Stimulated activated CD8-positive, alpha-beta memory T cell treated with anti-CD3 and anti-CD28 coated beads, Interleukin-4, amount 100 ng/mL, for 24 hours (primary cell): Measurements from ENCODE around the gene GSG1L.
"Not testable (repeated sequence)": the region's sequence is repeated elsewhere in the genome, so short reads cannot be mapped to it uniquely, and the experiment has no call there.

Experiments used
- DNase-seq: peaks from one replicate; pipeline ENCODE4 v3.0.0-alpha.2; 2020; ENCODE audit warnings: low read depth

GSG1L gene

GRCh38 chr16:27980919-27981700 lies 82.4 kb downstream of the GSG1L start:
- DNase-seq: no peak

DNA sequence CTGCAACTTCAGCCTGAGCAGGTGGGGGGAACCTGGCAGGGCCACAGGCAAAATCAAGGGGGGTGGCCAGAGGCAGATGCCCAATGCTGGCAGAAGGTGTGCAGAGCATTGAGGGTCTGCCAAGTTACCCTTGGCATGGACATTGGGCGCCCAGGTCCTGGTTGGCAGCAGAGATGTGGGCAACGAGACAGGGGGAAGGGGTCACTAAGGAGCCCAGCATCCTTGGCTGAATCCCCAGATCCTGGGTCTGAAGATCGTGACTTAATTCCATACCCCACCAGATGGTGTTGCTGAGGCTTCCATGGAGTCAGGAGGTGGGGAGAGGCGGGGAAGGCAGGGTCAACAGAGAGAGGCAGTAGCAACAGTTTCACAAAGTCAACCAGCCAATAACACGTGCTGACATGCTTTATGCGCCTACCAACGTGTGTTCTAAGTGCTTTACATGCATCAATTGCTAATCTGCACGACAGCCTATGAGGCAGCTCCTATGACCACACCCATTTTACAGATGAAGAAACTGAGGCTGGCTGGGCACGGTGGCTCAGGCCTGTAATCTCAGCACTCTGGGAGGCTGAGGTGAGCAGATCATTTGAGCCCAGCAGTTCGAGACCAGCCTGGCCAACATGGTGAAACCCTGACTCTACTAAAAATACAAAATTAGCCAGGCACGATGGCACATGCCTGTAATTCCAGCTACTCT lies 83.3 kb downstream of the GSG1L start:
- no peak for DNase-seq

- DNase-seq: not testable (repeated sequence)
Measured at GRCh38 chr16:27979668-27980067, 83.8 kb downstream of the GSG1L start.

DNA sequence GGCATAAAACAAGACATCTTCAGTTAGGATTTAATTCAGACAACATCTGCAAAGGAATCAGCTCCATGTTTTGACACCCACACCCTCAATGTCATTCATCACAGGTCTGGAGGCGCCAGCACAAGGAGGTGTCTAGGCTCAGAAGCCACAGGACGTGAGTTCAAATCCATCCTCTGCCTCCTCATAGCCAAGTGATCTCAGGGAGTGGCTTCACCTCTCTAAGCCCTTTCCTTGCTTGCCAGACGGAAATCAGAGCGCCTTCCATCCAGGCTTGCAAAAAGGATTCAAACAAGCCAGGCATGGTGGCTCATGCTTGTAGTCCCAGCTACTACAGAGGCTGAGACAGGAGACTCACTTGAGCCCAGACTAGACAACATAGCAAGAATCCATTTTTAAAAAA lies 84.6 kb downstream of the GSG1L start:
- DNase-seq: no peak

DNA sequence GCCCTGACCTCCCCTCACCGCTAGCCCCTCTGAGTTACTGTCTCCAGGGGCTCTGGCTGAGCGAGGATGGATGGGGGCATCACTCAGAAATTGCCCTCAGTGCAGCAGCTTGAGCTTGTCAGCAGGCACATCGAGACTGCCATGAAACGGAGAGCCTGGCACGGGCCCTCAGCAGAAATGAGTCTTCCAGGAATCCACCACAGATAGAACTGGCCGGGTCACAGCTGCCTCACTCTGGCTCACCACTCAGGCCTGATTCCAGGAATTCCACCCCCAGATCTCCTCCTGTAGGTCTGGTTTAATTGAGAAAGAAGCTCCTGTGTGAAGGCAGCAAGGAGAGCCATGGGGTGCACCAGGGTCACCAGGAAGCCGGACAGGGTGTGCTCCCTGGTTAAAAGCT lies 85.5 kb downstream of the GSG1L start:
- DNase-seq: no peak

DNA sequence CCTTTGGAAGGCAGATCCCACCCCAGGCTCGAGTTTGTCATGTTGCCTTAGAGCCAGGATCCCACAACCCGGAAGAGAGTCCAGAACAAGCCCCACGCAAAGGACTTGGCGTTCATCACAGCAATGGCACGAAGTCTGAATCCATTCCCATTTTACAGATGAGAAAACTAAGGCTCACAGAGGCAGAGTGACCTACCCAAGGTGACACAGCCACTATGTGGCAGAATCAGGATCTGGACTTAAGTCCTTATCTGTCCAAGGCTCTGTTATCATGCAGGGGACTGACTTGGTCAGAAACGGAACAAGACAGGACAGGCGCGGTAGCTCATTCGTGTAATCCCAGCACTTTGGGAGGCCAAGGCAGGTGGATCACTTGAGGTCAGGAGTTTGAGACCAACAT lies 86.5 kb downstream of the GSG1L start:
- no peak for DNase-seq

DNA sequence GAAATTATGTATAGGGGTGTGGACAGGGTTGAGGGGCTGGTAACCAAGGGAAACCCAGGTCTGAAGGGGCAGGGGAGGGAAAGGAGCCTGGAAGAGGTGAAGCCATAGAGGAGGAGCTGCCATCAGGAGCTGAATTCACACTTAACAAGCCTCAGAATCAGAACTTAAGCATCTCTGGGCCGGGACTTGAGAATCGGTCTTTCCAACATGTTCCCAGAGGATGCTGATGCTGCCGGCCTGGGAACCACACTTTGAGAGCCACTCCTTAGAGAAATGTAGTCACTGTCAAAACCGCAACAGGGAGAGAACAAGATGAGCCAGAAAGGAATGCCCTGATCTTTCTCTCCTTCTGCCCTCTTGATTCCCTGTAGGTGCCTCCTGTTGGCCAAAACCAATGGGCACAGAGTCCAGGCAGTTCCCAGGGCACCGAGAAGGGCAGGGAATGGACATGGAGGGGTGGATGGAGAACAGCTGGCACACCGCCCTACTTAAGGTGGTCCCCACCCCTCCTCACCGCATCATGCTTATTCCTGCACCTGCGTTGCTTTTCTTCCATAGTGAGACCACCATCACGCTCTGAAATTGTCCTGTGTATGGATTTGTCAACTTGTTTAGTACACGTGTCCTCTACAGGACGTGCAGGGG lies 88.5 kb downstream of the GSG1L start:
- no peak for DNase-seq

DNA sequence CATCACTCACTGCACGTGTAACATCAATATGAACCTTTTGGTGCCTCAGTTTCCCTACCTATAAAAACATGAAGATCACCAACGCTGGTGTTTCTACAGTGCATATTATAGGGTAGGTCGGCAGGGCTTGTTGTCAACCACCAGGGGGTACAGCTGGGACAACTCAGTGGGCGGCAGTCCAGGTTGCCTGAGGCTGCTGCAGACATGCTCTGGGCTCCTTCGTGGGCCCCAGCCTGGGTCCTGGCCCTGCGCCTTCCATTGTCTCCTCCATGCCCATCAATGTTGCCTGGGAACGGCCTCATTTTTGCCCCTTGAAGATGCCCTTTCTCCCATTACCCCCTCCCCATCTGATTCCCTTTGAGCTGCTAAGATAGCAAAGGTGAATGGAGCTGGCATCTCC lies 89.8 kb downstream of the GSG1L start:
- no peak for DNase-seq

GRCh38 chr16:27972500-27972899 lies 91.0 kb downstream of the GSG1L start:
- peak; percentile 6 for DNase-seq

DNA sequence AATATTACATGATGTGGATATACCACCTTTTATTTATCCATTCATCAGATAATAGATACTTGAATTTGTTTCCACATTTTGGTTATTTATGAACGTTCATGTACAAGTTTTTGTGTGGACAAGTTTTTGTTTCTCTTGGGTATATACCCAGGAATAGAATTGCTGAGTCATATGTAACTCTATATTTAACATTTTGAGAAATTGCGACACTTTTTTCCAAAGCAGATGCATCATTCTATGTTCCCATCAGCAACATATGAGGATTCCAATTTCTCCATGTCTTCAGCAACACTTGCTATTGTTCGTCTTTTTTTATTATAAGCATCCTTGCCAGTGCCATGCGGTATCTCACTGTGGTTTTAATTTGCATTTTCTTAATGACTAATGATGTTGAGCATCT lies 93.9 kb downstream of the GSG1L start:
- DNase-seq: no peak

DNA sequence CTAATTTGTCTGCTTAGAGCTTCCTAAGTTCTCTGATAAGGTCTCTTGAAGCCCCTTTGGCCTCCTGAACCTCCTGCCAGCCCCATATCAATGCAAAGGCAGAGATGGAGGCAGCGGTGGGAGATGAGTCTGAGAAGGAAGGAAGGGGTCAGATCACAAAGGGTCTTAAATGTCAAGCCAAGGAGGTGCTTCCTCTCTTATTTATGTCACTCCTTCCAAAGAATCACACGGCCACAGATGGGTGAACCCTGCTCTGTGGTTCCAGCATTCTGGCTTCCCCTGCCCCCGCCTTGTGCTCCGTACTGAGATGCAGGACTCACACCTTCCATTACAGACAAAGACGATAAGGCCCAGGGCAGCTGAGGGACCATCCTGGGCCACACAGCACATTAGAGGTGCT lies 96.3 kb downstream of the GSG1L start:
- no peak for DNase-seq

DNA sequence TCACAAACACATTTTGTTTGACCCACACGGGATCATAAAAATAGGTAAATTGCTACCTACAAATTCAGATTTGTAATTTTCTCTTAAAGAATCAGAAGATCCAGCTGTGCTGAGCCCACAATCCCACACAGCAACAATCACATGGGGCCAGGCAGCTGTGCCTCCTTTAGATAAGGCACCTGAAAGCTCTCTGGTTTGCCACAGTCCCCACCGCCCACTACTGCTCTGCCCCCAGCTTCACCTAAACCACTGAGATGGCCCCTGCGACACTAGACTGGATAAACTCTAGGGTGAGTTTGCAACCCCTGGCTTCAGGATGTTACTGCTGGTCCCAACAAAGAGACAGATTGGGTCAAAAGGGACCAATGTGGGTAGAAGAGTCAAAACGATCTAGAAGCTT lies 96.8 kb downstream of the GSG1L start:
- DNase-seq: no peak

- DNase-seq: no peak
Measured at GRCh38 chr16:27965801-27966200, 97.7 kb downstream of the GSG1L start.

- DNase-seq: no peak
Measured at GRCh38 chr16:27963471-27963965, 100.0 kb downstream of the GSG1L start.

DNA sequence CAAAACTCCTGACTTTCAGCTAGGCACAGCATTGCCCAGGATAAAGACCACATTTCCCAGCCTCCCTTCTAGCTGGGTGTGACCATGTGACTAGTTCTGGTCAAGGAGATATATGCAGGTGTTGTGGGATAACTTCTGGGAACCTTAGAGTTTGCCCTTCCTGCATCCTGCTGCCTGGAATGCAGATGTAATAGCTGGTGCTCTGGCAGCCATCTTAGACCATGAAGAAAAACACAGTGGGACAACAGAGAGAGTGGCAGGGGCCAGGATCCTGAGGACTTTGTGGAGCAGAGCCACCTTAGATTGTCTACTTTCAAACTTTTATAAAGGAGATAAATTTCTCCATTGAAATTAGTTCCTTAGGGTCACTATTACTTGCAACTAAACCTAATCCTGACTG lies 101.3 kb downstream of the GSG1L start:
- no peak for DNase-seq

DNA sequence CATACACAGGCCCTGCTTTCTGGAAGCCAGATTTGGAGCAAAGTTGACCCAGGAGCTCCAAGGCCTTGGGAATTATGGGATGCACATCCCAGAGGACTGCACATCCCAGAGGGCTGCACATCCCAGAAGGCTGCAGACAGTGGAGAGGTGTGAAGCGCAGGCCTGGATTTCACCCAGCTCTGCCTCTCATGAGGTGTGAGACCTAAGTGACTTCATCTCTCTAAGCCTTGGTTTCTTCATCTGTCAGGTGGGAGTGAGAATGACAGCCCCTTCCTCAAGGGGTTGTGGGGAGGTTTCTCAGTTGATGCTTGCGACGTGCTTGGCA lies 102.3 kb downstream of the GSG1L start:
- DNase-seq: no peak

GRCh38 chr16:27960619-27961295 lies 102.8 kb downstream of the GSG1L start:
- DNase-seq: no peak

DNA sequence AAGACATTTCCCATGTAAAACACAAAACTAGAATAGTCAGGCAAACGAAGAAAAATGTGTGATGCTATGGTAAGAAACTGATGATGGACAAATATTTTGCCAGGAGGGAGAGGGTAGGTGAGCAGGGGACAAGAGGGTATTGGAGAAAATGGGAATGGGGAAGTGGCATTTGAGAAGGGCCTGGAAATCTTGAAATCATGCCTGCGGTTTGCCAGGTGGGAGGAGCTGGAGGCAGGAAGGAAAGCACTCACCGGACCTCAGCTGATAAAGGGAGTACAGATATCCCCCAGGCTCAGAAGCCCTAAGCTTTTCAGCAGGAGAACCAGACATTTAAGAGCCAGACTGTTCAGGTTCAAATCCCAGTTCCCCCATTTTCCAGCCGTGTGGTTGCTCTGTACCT lies 103.6 kb downstream of the GSG1L start:
- DNase-seq: no peak

GRCh38 chr16:27954191-27954590 lies 109.3 kb downstream of the GSG1L start:
- DNase-seq: no peak

GRCh38 chr16:27952811-27953210 lies 110.7 kb downstream of the GSG1L start:
- no peak for DNase-seq

GRCh38 chr16:27951489-27952120 lies 111.9 kb downstream of the GSG1L start:
- DNase-seq: no peak

DNA sequence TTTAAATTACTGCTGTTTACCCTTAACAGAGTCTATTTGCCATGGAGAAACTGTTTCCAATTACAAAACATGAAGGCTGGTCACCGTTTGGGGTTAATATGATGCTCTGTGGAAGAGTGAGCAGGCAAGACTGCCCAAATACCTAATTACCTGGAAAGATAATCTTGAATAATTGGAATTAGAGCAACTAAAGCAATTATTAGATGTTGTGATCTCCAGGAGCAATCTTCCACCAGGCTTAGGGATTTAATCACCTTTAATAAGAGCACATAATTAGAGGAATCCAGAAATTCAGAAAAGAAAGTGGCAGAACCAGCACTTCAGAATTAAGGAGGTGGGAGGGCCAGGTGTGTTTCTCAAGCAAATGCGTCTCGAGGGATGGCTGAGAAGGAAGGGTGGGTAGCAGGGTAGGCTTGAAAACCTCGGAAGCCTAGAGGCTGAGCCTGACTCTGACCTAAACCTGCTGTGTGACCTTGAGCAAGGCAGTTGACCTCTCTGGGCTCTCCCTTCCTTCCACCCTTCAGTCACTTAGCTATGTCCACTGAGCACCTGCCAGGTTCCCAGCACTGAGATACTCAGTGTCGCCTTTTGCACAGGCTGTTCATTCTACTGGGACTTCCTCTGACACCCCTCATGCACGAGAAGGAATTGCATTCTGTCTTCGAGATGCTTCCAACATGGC lies 113.2 kb downstream of the GSG1L start:
- DNase-seq: no peak
